ENCODE data around the gene COL4A2. TPM values are rescaled to one million over a fixed set of nuclear protein-coding genes. Genes with fewer than 3 reads are reported as not detected.

The COL4A2 gene
- total RNA-seq, 8 experiments from 2014 or later, result 3.5 to 379 (median 30.2) TPM

- H3K27ac ChIP-seq, result no peak overlapping the region
- WGBS, 10 experiments, result 60 to 100% (median 94%) methylated on average over 1 to 3 of the region's 3 CpGs; no CpG with 5 or more reads in 1 of the 10 experiments
- in situ Hi-C loops (cut with MboI; ENCODE audit: low pct_unique_long_range_greater_than_20kb in 2 of 9, low sequenced_read_pairs in 9 of 9, unreplicated experiment in 9 of 9), result no loop called here
- no peak overlapping the region for H3K4me3 ChIP-seq
- H3K4me1 ChIP-seq (replicated peaks in 1 of 2), result no peaks in the 10 kb centered on the region
- no peak for ATAC-seq (replicated peaks in 6 of 8)
Observed at GRCh38 chr13:110500341-110500740, 193.3 kb downstream of the COL4A2 start.

GRCh38 chr13:110501188-110501587 is 194.1 kb downstream of the COL4A2 start:
- WGBS, 10 experiments, result 67 to 100% (median 100%) methylated on average over 1 to 3 of the region's 9 CpGs; no CpG with 5 or more reads in 5 of the 10 experiments
- in situ Hi-C loops (cut with MboI; ENCODE audit: low pct_unique_long_range_greater_than_20kb in 2 of 9, low sequenced_read_pairs in 9 of 9, unreplicated experiment in 9 of 9), result no loop called here
- no peak for ATAC-seq (replicated peaks in 6 of 8)
- Histone ChIP-seq H3K4me1 (replicated peaks in 1 of 2) (no peaks in the 10 kb centered on the region), H3K27ac (no peak overlapping the region), H3K4me3 (no peak overlapping the region)

GRCh38 chr13:110503037-110503901 is 196.2 kb downstream of the COL4A2 start:
- Histone ChIP-seq H3K4me3 (no peak overlapping the region), H3K27ac (no peak overlapping the region), H3K4me1 (replicated peaks in 1 of 2) (no peaks in the 10 kb centered on the region)
- 44 to 100% (median 74%) methylated on average over 2 to 7 of the region's 20 CpGs; no CpG with 5 or more reads in 2 of the 10 experiments for WGBS, 10 experiments
- ATAC-seq (replicated peaks in 6 of 8), result peak; percentile 20 to 98 (median 60)
- in situ Hi-C loops (cut with MboI; ENCODE audit: low pct_unique_long_range_greater_than_20kb in 2 of 9, low sequenced_read_pairs in 9 of 9, unreplicated experiment in 9 of 9), result no loop called here

- in situ Hi-C loops (cut with MboI; ENCODE audit: low pct_unique_long_range_greater_than_20kb in 2 of 9, low sequenced_read_pairs in 9 of 9, unreplicated experiment in 9 of 9), result no loop called here
- WGBS, 10 experiments, result 60 to 100% (median 100%) methylated on average over 1 to 9 of the region's 18 CpGs; no CpG with 5 or more reads in 5 of the 10 experiments
- no peak overlapping the region for H3K4me3 ChIP-seq
Observed at GRCh38 chr13:110503979-110504499, 197.0 kb downstream of the COL4A2 start.

GRCh38 chr13:110505594-110505993 is 198.5 kb downstream of the COL4A2 start:
- Histone ChIP-seq H3K27ac (no peak overlapping the region), H3K4me3 (no peak overlapping the region), H3K4me1 (replicated peaks in 1 of 2) (peaks cover 9 to 10% of the 10 kb centered on the region in 2 donors)
- in situ Hi-C loops (cut with MboI; ENCODE audit: low pct_unique_long_range_greater_than_20kb in 2 of 9, low sequenced_read_pairs in 9 of 9, unreplicated experiment in 9 of 9), result no loop called here
- WGBS, 10 experiments, result 93 to 96% (median 93%) methylated on average over 3 to 7 of the region's 10 CpGs; no CpG with 5 or more reads in 7 of the 10 experiments
- no peak for ATAC-seq (replicated peaks in 6 of 8)

More at GRCh38 chr13:110503979-110504499, 197.0 kb downstream of the COL4A2 start:
- no peak for ATAC-seq (replicated peaks in 6 of 8)
- Histone ChIP-seq H3K4me1 (replicated peaks in 1 of 2) (no peaks in the 10 kb centered on the region), H3K27ac (no peak overlapping the region)

GRCh38 chr13:110506396-110506795 is 199.3 kb downstream of the COL4A2 start:
- in situ Hi-C loops (cut with MboI; ENCODE audit: low pct_unique_long_range_greater_than_20kb in 2 of 9, low sequenced_read_pairs in 9 of 9, unreplicated experiment in 9 of 9), result no loop called here
- Histone ChIP-seq H3K27ac (no peak overlapping the region), H3K4me3 (no peak overlapping the region), H3K4me1 (replicated peaks in 1 of 2) (peaks cover 9 to 10% of the 10 kb centered on the region in 2 donors)
- WGBS, 10 experiments, result 67 to 100% (median 92%) methylated on average over 1 to 7 of the region's 18 CpGs; no CpG with 5 or more reads in 5 of the 10 experiments
- no peak for ATAC-seq (replicated peaks in 6 of 8)

GRCh38 chr13:110506859-110507566 is 199.9 kb downstream of the COL4A2 start:
- WGBS, 10 experiments, result 43 to 100% (median 88%) methylated on average over 1 to 7 of the region's 17 CpGs; no CpG with 5 or more reads in 3 of the 10 experiments
- peaks cover 9 to 10% of the 10 kb centered on the region in 2 donors for H3K4me1 ChIP-seq (replicated peaks in 1 of 2)
- H3K27ac ChIP-seq, result no peak overlapping the region
- H3K4me3 ChIP-seq, result no peak overlapping the region
- in situ Hi-C loops (cut with MboI; ENCODE audit: low pct_unique_long_range_greater_than_20kb in 2 of 9, low sequenced_read_pairs in 9 of 9, unreplicated experiment in 9 of 9), result no loop called here
- peak in 1 of 8 experiments; percentile 15 for ATAC-seq (replicated peaks in 6 of 8)

GRCh38 chr13:110507678-110508381 is 200.7 kb downstream of the COL4A2 start:
- H3K27ac ChIP-seq, result no peak overlapping the region
- H3K4me3 ChIP-seq, result no peak overlapping the region
- no peak for ATAC-seq (replicated peaks in 6 of 8)
- H3K4me1 ChIP-seq (replicated peaks in 1 of 2), result peaks cover 9 to 10% of the 10 kb centered on the region in 2 donors
- in situ Hi-C loops (cut with MboI; ENCODE audit: low pct_unique_long_range_greater_than_20kb in 2 of 9, low sequenced_read_pairs in 9 of 9, unreplicated experiment in 9 of 9), result no loop called here
- WGBS, 10 experiments, result 71 to 100% (median 100%) methylated on average over 1 to 8 of the region's 23 CpGs; no CpG with 5 or more reads in 2 of the 10 experiments

GRCh38 chr13:110509478-110509926 is 202.4 kb downstream of the COL4A2 start:
- Histone ChIP-seq H3K4me1 (replicated peaks in 1 of 2) (peaks cover 9 to 10% of the 10 kb centered on the region in 2 donors), H3K4me3 (no peak overlapping the region), H3K27ac (peak overlapping the region in 1 of 2 donors; percentile 51)
- 29 to 80% (median 60%) methylated on average over 1 to 4 of the region's 4 CpGs; no CpG with 5 or more reads in 1 of the 10 experiments for WGBS, 10 experiments
- ATAC-seq (replicated peaks in 6 of 8), result peak in 7 of 8 experiments; percentile 34 to 79 (median 70)
- in situ Hi-C loops (cut with MboI; ENCODE audit: low pct_unique_long_range_greater_than_20kb in 2 of 9, low sequenced_read_pairs in 9 of 9, unreplicated experiment in 9 of 9), result no loop called here

GRCh38 chr13:110509971-110510786 is 203.1 kb downstream of the COL4A2 start:
- H3K27ac ChIP-seq, result peak overlapping the region; percentile 23 to 51
- no peak overlapping the region for H3K4me3 ChIP-seq
- peaks cover 9 to 10% of the 10 kb centered on the region in 2 donors for H3K4me1 ChIP-seq (replicated peaks in 1 of 2)
- peak; percentile 31 to 87 (median 82) for ATAC-seq (replicated peaks in 6 of 8)
- WGBS, 10 experiments, result 43 to 93% (median 80%) methylated on average over 1 to 6 of the region's 18 CpGs; no CpG with 5 or more reads in 5 of the 10 experiments
- in situ Hi-C loops (cut with MboI; ENCODE audit: low pct_unique_long_range_greater_than_20kb in 2 of 9, low sequenced_read_pairs in 9 of 9, unreplicated experiment in 9 of 9), result no loop called here

GRCh38 chr13:110511509-110512181 is 204.6 kb downstream of the COL4A2 start:
- peaks cover 9 to 10% of the 10 kb centered on the region in 2 donors for H3K4me1 ChIP-seq (replicated peaks in 1 of 2)
- no peak overlapping the region for H3K4me3 ChIP-seq
- in situ Hi-C loops (cut with MboI; ENCODE audit: low pct_unique_long_range_greater_than_20kb in 2 of 9, low sequenced_read_pairs in 9 of 9, unreplicated experiment in 9 of 9), result no loop called here
- no peak overlapping the region for H3K27ac ChIP-seq
- no peak for ATAC-seq (replicated peaks in 6 of 8)
- whole genome bisulfite sequencing, 10 experiments, result 72 to 100% (median 97%) methylated on average over 3 to 14 of the region's 31 CpGs; no CpG with 5 or more reads in 1 of the 10 experiments
